ENCODE data around the gene MAB21L4. TPM values are rescaled to one million over a fixed set of nuclear protein-coding genes. Genes with fewer than 3 reads are reported as not detected.

The MAB21L4 gene
- polyA plus RNA-seq, 3 donors from 2014 or later: not detected

DNA sequence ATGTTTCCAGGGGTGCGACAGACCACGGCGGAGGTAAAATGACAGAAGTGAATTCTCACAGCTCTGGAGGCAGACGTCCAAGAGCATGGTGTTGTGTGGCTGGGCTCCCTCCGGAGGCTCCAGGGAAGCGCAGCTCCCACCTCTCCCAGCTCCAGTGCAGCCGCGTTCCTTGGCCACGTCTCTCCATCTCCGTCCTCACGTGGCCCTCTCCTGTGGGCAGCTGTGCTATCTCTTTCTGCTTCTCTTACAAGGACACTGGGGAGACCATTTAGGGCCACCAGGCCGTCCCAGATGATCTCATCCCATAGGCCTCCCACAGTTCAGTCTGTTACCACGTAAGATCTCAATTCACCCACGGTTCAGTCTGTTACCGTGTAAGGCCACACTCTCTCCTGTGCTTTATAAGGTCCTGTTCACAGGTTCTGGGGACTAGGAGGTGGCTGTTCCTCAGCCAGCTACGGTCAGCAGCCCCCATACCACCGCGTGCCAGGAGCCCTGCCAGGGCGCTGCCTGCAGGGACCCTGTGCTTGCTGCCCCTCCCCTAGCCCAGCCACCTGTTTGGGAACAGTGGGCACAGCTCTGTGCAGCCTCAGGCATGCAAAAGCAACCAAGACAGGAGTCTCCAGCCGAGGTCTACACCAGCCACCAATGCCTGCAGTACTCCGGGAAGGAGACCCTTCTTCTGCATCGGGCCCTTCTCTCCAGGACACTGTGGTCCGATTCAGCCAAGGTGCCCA is 2.9 kb upstream of the MAB21L4 start:
- Mint-ChIP-seq H3K4me3 (no peak overlapping the region), H3K4me1 (no peaks in the 10 kb centered on the region), H3K27ac (no peak overlapping the region), H3K9me3 (no peaks in the 10 kb centered on the region), H3K36me3 (no peaks in the 10 kb centered on the region), H3K27me3 (ENCODE audit: low read depth in 3 of 3) (peaks cover 0 to 4% (median 1%) of the 10 kb centered on the region in 3 donors)
- no peak for DNase-seq

- Mint-ChIP-seq H3K4me3 (no peak overlapping the region), H3K4me1 (no peaks in the 10 kb centered on the region), H3K36me3 (no peaks in the 10 kb centered on the region), H3K9me3 (no peaks in the 10 kb centered on the region), H3K27me3 (ENCODE audit: low read depth in 3 of 3) (peaks cover 0 to 4% (median 0%) of the 10 kb centered on the region in 3 donors), H3K27ac (no peak overlapping the region)
- no peak for DNase-seq
Observed at GRCh38 chr2:240898108-240898730, 2.3 kb upstream of the MAB21L4 start.

DNA sequence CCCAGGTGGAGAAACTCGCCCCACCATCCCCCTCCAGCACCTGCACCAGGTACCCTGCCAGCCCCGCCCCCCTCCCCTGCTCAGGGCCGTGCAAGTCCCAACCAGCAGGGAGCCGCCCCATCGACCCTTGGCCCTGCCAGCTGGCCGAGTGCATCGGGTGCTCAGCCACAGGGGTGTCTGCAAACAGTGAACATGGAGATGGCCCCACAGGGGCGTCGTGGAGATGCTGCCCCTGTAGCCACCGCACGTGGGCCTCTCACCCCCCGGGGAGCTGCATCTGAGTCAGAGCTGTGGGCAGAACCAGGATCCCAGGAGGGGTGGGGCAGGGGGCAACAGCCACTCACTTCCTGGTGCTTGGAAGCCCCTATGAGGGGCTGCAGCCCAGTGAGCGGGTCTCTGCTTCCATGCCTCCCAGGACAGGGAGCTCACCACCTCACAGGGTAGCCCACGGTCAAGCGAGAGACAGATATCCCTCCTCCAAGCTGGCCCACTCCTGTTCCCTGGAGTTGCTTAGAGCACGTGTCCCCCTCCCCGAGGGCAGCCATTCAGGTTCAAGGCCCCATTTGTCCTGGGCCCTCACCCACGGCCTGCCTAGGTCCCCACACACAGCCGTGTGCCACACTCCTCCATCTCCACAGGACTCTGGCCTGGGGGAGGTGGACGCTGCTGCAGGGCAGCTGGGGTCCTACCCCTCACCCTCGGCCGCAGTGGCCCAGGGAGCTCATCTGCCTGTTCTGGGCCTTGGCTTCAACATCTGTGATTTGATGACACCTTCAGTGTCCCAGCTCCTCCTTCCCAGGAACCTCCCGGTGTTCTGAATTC is 1.1 kb upstream of the MAB21L4 start:
- Mint-ChIP-seq H3K27me3 (ENCODE audit: low read depth in 3 of 3) (peaks cover 0 to 4% (median 0%) of the 10 kb centered on the region in 3 donors), H3K4me1 (no peaks in the 10 kb centered on the region), H3K27ac (no peak overlapping the region), H3K4me3 (no peak overlapping the region), H3K36me3 (no peaks in the 10 kb centered on the region), H3K9me3 (no peaks in the 10 kb centered on the region)
- DNase-seq: no peak

- Mint-ChIP-seq H3K27ac (no peak overlapping the region), H3K27me3 (ENCODE audit: low read depth in 3 of 3) (peaks cover 0 to 4% (median 0%) of the 10 kb centered on the region in 3 donors), H3K4me3 (no peak overlapping the region), H3K9me3 (no peaks in the 10 kb centered on the region), H3K4me1 (no peaks in the 10 kb centered on the region), H3K36me3 (no peaks in the 10 kb centered on the region)
- DNase-seq: no peak
Observed at GRCh38 chr2:240896394-240896793, 438 bp upstream of the MAB21L4 start.

- no peaks in the 10 kb centered on the region for H3K9me3 Mint-ChIP-seq
- no peaks in the 10 kb centered on the region for H3K4me1 Mint-ChIP-seq
- peaks cover 0 to 2% (median 0%) of the 10 kb centered on the region in 3 donors for H3K27me3 Mint-ChIP-seq (ENCODE audit: low read depth in 3 of 3)
- DNase-seq: no peak
- H3K36me3 Mint-ChIP-seq: no peaks in the 10 kb centered on the region
- H3K4me3 Mint-ChIP-seq: no peak overlapping the region
- H3K27ac Mint-ChIP-seq: no peak overlapping the region
Observed at GRCh38 chr2:240894836-240895558, 959 bp downstream of the MAB21L4 start.

DNA sequence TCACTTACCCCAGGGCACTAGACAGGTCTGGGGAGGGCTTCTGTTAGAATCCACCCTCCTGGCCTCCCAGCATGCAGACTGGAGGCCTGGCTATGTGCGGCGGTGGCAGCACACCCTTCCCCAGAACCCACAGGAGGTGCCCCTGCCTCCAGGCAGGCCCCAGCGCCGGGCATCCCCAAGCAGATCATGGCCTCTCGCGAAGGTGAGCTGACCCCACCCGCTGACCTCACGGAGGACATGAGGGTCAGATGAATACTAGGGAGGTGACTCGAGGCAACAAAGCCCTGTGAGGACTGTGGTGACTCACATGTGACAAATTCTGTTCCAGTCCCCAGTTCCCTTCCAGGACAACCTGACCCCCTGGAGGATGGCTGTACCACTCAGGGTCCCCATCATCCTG is 1.9 kb downstream of the MAB21L4 start:
- Mint-ChIP-seq H3K27me3 (ENCODE audit: low read depth in 3 of 3) (peaks cover 0 to 2% (median 0%) of the 10 kb centered on the region in 3 donors), H3K36me3 (no peaks in the 10 kb centered on the region), H3K4me1 (no peaks in the 10 kb centered on the region), H3K27ac (no peak overlapping the region), H3K4me3 (no peak overlapping the region), H3K9me3 (no peaks in the 10 kb centered on the region)
- DNase-seq: no peak

GRCh38 chr2:240893363-240893844 is 2.6 kb downstream of the MAB21L4 start:
- Mint-ChIP-seq H3K9me3 (no peaks in the 10 kb centered on the region), H3K27ac (no peak overlapping the region), H3K36me3 (no peaks in the 10 kb centered on the region), H3K27me3 (ENCODE audit: low read depth in 3 of 3) (no peaks in the 10 kb centered on the region), H3K4me3 (no peak overlapping the region), H3K4me1 (no peaks in the 10 kb centered on the region)
- no peak for DNase-seq

GRCh38 chr2:240892925-240893324 is 3.0 kb downstream of the MAB21L4 start:
- H3K36me3 Mint-ChIP-seq: no peaks in the 10 kb centered on the region
- H3K27me3 Mint-ChIP-seq (ENCODE audit: low read depth in 3 of 3): no peaks in the 10 kb centered on the region
- no peaks in the 10 kb centered on the region for H3K4me1 Mint-ChIP-seq
- no peak overlapping the region for H3K27ac Mint-ChIP-seq
- no peaks in the 10 kb centered on the region for H3K9me3 Mint-ChIP-seq
- no peak overlapping the region for H3K4me3 Mint-ChIP-seq
- DNase-seq: no peak

- Mint-ChIP-seq H3K4me3 (no peak overlapping the region), H3K9me3 (no peaks in the 10 kb centered on the region), H3K36me3 (no peaks in the 10 kb centered on the region), H3K27me3 (ENCODE audit: low read depth in 3 of 3) (no peaks in the 10 kb centered on the region), H3K27ac (no peak overlapping the region), H3K4me1 (no peaks in the 10 kb centered on the region)
- DNase-seq: no peak
Observed at GRCh38 chr2:240892356-240892755, 3.6 kb downstream of the MAB21L4 start.

GRCh38 chr2:240891492-240892340 is 4.2 kb downstream of the MAB21L4 start:
- Mint-ChIP-seq H3K36me3 (no peaks in the 10 kb centered on the region), H3K4me1 (no peaks in the 10 kb centered on the region), H3K9me3 (no peaks in the 10 kb centered on the region), H3K27ac (no peak overlapping the region), H3K27me3 (ENCODE audit: low read depth in 3 of 3) (no peaks in the 10 kb centered on the region), H3K4me3 (no peak overlapping the region)
- DNase-seq: no peak

DNA sequence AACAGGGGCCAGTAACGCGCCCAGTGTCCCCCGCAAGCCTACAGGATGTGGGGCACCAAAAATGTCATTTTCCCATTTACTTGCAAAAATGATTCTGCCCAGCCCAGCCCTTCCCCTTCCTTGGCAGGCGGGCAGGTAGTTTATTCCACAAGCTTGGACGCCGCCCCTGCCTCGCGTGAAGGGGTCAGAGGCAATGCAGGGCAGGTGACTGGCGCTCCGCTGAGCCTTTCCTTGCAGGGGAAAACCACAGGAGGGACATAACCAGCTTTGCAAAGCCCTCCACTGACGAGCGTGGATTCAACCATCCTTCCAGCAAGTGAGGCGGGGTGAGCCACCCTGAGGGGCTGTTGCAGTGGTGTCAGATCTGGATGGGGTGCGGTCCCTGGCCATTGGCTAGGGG is 5.3 kb downstream of the MAB21L4 start:
- Mint-ChIP-seq H3K36me3 (no peaks in the 10 kb centered on the region), H3K27ac (no peak overlapping the region), H3K4me3 (no peak overlapping the region), H3K9me3 (no peaks in the 10 kb centered on the region), H3K4me1 (no peaks in the 10 kb centered on the region), H3K27me3 (ENCODE audit: low read depth in 3 of 3) (peaks cover 0 to under 1% (median 0%) of the 10 kb centered on the region in 3 donors)
- DNase-seq: no peak

DNA sequence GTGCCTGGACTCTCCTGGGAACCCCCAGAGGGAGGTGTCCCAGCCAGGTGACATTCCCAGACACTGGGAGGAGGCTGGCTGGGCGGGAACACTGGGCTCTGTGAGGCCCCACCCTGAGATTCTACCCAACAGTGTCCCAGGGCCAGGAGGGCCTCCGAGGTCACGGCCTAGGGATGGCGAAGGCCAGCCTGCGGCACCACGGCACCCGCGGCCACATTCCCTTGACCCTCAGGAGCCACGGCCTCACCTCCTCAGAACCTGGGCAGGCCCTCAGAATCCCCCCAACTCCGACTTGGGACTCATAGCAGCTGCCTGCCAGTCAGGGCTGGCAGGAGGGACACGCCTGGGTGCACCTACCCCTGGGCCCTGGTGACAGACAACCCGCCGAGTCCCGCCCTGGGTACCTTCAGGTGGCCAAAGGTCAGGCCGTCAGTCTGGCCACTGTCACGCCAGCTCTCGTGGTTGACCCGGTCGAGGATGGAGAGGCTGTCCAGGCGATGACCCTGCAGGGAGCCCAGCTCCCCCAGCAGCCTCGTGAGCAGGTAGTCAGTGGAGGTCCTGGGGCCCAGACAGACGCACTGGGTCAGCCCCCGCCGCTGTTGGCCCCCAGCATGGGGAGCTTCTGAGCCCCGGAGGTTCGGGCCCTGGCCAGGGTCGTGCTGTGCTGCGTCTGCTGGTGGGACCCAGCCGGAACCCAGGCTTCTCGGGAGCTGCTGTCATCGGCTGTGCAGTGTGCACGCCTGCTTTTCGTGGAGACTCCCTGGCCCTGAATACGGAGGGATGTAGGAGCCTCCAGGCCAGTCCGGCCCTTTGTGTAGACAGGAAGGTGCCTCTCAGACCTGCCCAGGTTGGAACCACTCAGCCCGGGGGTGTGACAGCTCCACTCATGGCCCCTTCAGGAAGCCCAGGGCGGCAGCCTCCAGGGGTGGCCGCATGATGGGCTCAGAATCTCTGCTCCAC is 6.1 kb downstream of the MAB21L4 start:
- no peak overlapping the region for H3K4me3 Mint-ChIP-seq
- no peaks in the 10 kb centered on the region for H3K36me3 Mint-ChIP-seq
- no peak overlapping the region for H3K27ac Mint-ChIP-seq
- no peak for DNase-seq
- peaks cover 0 to 1% (median 0%) of the 10 kb centered on the region in 3 donors for H3K27me3 Mint-ChIP-seq (ENCODE audit: low read depth in 3 of 3)
- H3K4me1 Mint-ChIP-seq: no peaks in the 10 kb centered on the region
- no peaks in the 10 kb centered on the region for H3K9me3 Mint-ChIP-seq
